MM.1S (cell line): ENCODE results near the gene EIF3I.

Source experiments
- DNase-seq: peaks from one replicate; pipeline ENCODE4 v3.0.0-alpha.2; 2015
- H2AFZ ChIP-seq: fragments of 300-600 bp; sonication (generic); 2 replicates; pipeline ENCODE4 v1.6.0; 2016; ENCODE audit warnings: antibody characterized with exemption, low read length
- H3F3A ChIP-seq: fragments of 300-600 bp; sonication (generic); 2 replicates; pipeline ENCODE4 v1.6.1; 2016; ENCODE audit warnings: mild to moderate bottlenecking, antibody characterized with exemption, low read length, moderate library complexity, mixed read lengths; ENCODE audit not compliant: insufficient read depth
- H3K27ac ChIP-seq: fragments of 300-600 bp; sonication (generic); 2 replicates; pipeline ENCODE4 v1.5.1; 2016; ENCODE audit warnings: mild to moderate bottlenecking, low read length
- H3K27me3 ChIP-seq: fragments of 300-600 bp; sonication (generic); replicated peaks from 2 replicates; pipeline ENCODE4 v1.6.0; 2016; ENCODE audit warnings: low read length; ENCODE audit not compliant: insufficient read depth
- H3K36me3 ChIP-seq: fragments of 300-600 bp; sonication (generic); replicated peaks from 2 replicates; pipeline ENCODE4 v1.6.1; 2016; ENCODE audit warnings: mild to moderate bottlenecking, low read length, mixed read lengths; ENCODE audit not compliant: insufficient read depth
- H3K4me1 ChIP-seq: fragments of 300-600 bp; sonication (generic); 2 replicates; pipeline ENCODE4 v1.6.1; 2016; ENCODE audit warnings: low read length, mixed read lengths
- H3K4me2 ChIP-seq: fragments of 300-600 bp; sonication (generic); 2 replicates; pipeline ENCODE4 v1.6.0; 2016; ENCODE audit warnings: low read depth, low read length
- H3K4me3 ChIP-seq: fragments of 300-600 bp; sonication (generic); 2 replicates; pipeline ENCODE4 v1.5.1; 2016; ENCODE audit warnings: low read length, mixed read lengths
- H3K79me2 ChIP-seq: fragments of 300-600 bp; sonication (generic); 2 replicates; pipeline ENCODE4 v1.6.1; 2016; ENCODE audit warnings: mixed run types, low read length, mixed read lengths
- H3K9ac ChIP-seq: fragments of 300-600 bp; sonication (generic); 2 replicates; pipeline ENCODE4 v1.6.1; 2016; ENCODE audit warnings: low read length, mixed read lengths
- H3K9me2 ChIP-seq: fragments of 300-600 bp; sonication (generic); replicated peaks from 2 replicates; pipeline ENCODE4 v1.6.1; 2016; ENCODE audit warnings: mild to moderate bottlenecking, low read length, mixed read lengths; ENCODE audit not compliant: insufficient read depth
- H3K9me3 ChIP-seq: fragments of 300-600 bp; sonication (generic); replicated peaks from 2 replicates; pipeline ENCODE4 v1.6.1; 2016; ENCODE audit warnings: mild to moderate bottlenecking, low read length, mixed read lengths; ENCODE audit not compliant: insufficient read depth
- H4K20me1 ChIP-seq: fragments of 300-600 bp; sonication (generic); 2 replicates; pipeline ENCODE4 v1.6.1; 2016; ENCODE audit warnings: mild to moderate bottlenecking, low read length, moderate library complexity, mixed read lengths; ENCODE audit not compliant: insufficient read depth
- CTCF ChIP-seq: fragments of 300-600 bp; sonication (generic); IDR thresholded peaks from 2 replicates; pipeline ENCODE4 v1.5.1; 2016; ENCODE audit warnings: antibody characterized with exemption, low read length, mixed read lengths
- EZH2 ChIP-seq: fragments of 300-600 bp; sonication (generic); optimal IDR thresholded peaks from 2 replicates; pipeline ENCODE3; 2017; ENCODE audit warnings: low read depth, mild to moderate bottlenecking, antibody characterized with exemption, low read length, mixed read lengths
- EZH2phosphoT487 ChIP-seq: fragments of 300-600 bp; sonication (generic); IDR thresholded peaks from 2 replicates; pipeline ENCODE4 v1.6.1; 2018; ENCODE audit warnings: antibody characterized with exemption, low read length

Gene EIF3I

DNA sequence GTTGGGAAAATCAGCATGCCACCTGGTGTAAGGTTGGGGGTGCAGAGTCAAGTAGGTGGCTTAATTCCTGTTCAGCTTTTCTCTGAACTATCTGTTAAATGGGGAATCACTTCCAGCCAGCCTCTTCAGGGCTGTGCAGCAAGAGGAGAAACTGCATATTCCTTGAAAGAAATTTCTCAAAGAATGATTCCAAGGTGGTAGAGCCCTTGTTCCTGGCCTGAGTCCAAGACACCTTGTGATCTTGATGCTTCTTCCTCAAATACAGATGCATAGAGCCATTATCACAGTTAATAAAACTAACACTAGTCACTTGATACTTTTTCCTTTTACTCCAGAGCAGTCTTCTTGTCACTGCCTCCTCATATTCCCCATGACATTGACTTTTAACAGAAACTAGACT lies 37.6 kb upstream of the EIF3I start:
- no peak for DNase-seq

GRCh38 chr1:32186077-32186476 lies 36.1 kb upstream of the EIF3I start:
- H3K4me3 ChIP-seq = no peak overlapping the region
- H3K9me3 ChIP-seq = no peaks in the 10 kb centered on the region
- H3K9ac ChIP-seq = no peak overlapping the region
- TF ChIP-seq EZH2phosphoT487 (no peak), CTCF (no peak), EZH2 (no peak)
- H3K4me1 ChIP-seq = peaks cover 1% of the 10 kb centered on the region; the same call in 1 of the 2 replicates
- peaks cover 60% of the 10 kb centered on the region for H3K79me2 ChIP-seq
- no peak for DNase-seq
- H3K27ac ChIP-seq = no peak overlapping the region
- H3K4me2 ChIP-seq = no peak overlapping the region
- no peaks in the 10 kb centered on the region for H4K20me1 ChIP-seq
- H2AFZ ChIP-seq = no peak overlapping the region
- H3F3A ChIP-seq = no peaks in the 10 kb centered on the region
- H3K27me3 ChIP-seq = no peaks in the 10 kb centered on the region
- H3K36me3 ChIP-seq = peaks cover 24% of the 10 kb centered on the region
- no peaks in the 10 kb centered on the region for H3K9me2 ChIP-seq

More for the DNA sequence above, 37.6 kb upstream of the EIF3I start:
- no peak for TF ChIP-seq CTCF
- TF ChIP-seq EZH2phosphoT487 = no peak
- no peak for TF ChIP-seq EZH2
- peaks cover 8% of the 10 kb centered on the region; the same call in 1 of the 2 replicates for H3K4me1 ChIP-seq
- H3K9ac ChIP-seq = no peak overlapping the region
- no peaks in the 10 kb centered on the region for H4K20me1 ChIP-seq
- no peak overlapping the region for H3K4me3 ChIP-seq
- peaks cover 26% of the 10 kb centered on the region for H3K36me3 ChIP-seq
- no peak overlapping the region for H2AFZ ChIP-seq
- peaks cover 4% of the 10 kb centered on the region; the same call in 1 of the 2 replicates for H3F3A ChIP-seq
- H3K9me2 ChIP-seq = no peaks in the 10 kb centered on the region
- H3K9me3 ChIP-seq = no peaks in the 10 kb centered on the region
- H3K27ac ChIP-seq = no peak overlapping the region
- H3K79me2 ChIP-seq = peaks cover 73% of the 10 kb centered on the region
- no peaks in the 10 kb centered on the region for H3K27me3 ChIP-seq
- H3K4me2 ChIP-seq = no peak overlapping the region

DNA sequence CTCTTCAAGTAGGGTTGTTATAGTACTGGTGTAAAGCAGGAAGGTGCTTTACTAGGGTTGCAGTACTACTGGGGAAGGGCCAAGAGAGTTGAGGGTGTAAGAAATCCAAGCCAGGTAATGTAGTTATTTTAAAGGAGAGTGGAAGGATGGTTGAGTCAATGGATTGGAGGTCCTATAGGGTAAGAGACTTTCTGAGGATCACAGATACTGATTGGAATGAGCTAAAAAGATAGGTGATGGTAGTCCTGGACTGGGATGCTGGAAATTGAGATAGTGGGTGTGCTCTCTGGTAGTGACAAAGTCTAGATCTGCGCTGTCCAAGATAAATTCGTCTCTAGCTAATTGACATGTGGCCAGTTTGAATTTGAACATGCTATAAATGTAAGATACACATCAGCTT lies 35.7 kb upstream of the EIF3I start:
- Histone ChIP-seq H3K9me2 (no peaks in the 10 kb centered on the region), H3K4me3 (no peak overlapping the region), H3K4me2 (no peak overlapping the region), H3K9ac (no peak overlapping the region), H3K79me2 (peaks cover 60% of the 10 kb centered on the region), H3K27me3 (no peaks in the 10 kb centered on the region), H3K36me3 (peaks cover 26% of the 10 kb centered on the region), H3K27ac (no peak overlapping the region), H3F3A (no peaks in the 10 kb centered on the region), H2AFZ (no peak overlapping the region), H4K20me1 (no peaks in the 10 kb centered on the region), H3K4me1 (no peaks in the 10 kb centered on the region), H3K9me3 (no peaks in the 10 kb centered on the region)
- TF ChIP-seq EZH2phosphoT487 (no peak), CTCF (no peak), EZH2 (no peak)
- DNase-seq = no peak
